Stimulated activated CD8-positive, alpha-beta memory T cell treated with anti-CD3 and anti-CD28 coated beads, Interleukin-7, amount 100 ng/mL, for 24 hours (primary cell): ENCODE data around the gene LCN6.
A peak's percentile ranks its signal among the peaks of the same experiment; 100 is the strongest.

ENCODE experiments used
- DNase-seq: peaks from one replicate; pipeline ENCODE4 v3.0.0-alpha.2; 2020; ENCODE audit warnings: low read depth

The LCN6 gene

DNA sequence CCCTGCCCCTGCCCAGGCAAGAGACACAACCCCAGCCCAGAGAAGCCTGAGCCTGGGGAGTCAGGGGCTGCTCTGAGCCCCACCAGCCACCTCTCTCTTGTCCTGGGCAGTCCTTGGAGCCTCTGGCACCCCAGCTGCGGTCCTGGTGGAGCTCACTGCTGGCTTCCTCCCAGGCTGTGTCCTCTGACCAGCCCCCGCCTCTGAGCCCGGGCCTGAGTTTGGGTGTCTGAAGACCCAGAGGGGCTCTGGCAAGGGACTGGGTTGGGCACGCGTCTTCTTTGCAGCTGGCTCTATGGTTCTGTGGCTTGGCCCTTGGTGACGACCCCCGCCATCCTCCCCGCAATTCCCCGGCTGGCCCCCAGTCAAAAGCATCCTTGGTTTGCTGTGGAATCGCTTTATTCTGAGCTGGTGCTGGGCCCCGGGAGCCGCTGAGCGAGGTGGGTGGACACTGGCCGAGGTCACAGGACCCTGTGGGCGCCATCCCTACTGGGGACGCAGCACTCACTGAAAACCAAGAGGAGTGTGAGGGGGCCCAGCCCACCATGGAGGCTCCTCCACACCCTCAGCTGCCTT is 4.6 kb downstream of the LCN6 start:
- no peak for DNase-seq

DNA sequence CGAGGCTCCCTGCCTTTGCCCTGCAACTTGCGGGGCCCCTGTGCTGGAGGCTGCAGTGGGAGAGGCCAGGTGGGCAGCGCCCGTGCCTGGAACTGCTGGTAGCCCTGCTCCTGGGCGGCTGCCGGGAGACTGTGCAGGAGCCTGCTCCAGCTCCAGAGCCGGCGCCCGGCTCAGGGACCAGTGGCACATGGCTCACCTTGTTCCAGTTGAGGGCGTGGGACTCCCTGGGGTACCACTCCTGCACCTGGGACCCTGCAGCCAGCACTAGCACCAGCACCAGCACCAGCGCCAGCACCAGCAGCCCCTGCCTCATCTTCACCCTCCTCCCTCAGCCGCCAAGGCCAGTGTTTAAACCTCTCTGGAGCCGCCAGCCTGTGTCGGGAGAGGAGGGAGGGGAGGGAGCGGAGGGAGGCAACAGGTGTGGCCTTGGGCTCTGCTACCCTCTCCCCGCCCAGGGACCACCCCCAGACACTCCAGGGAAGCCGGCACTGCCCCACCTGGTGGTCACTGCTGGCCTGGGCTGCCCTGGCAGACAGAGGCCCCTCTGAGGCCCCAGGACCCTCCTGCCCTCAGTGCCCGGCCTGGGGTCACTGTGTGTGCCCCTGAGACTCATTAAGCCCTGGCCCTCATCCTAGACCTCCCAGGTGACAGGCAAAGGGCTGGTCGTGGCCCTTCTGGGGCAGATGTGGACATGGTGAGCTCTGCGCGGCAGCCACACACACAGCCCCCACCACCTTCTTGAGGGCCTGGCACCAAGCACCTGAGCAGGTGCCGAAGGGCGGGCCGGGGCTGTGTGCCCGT is 5.5 kb downstream of the LCN6 start, which contains the start of gene LCN10:
Gene LCN10, minus strand, starts transcription at position 350 of the 801 bp plus-strand sequence. Its CDS starts 37 bp downstream, at position 313.
- no peak for DNase-seq

DNA sequence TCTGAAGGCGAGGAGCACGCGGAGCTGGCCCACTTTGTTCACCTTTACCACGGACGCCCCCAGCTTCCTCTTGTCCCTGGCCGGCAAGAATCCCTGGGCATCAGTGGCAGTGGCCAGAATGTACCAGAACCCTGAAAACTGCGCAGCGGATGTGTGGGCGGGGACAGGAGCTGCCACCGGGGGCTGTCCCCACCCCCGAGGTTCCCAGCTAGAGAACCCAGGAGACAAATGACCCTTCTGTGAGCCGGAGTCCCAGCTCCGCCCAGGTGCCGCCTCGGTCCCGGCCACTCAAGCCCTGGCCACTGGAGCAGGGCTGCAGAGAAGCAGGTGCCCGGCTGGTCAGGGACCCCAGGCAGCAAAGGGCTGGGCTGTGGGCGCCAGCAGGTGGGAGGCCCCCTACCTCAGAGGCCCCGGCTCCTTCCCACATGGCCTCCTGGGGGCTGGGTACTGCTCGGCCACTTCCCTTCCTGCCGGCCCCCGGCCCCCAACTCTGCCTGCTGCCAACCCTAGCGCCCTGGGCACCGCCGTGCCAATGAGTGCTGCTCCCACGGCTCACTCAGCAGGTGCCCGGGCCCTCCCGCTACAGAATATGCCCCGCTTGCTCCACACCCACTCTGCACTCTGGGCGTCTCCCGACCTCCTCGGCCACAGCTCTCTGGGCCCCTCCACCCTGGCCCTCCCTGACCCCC is 6.3 kb downstream of the LCN6 start:
- no peak for DNase-seq

DNA sequence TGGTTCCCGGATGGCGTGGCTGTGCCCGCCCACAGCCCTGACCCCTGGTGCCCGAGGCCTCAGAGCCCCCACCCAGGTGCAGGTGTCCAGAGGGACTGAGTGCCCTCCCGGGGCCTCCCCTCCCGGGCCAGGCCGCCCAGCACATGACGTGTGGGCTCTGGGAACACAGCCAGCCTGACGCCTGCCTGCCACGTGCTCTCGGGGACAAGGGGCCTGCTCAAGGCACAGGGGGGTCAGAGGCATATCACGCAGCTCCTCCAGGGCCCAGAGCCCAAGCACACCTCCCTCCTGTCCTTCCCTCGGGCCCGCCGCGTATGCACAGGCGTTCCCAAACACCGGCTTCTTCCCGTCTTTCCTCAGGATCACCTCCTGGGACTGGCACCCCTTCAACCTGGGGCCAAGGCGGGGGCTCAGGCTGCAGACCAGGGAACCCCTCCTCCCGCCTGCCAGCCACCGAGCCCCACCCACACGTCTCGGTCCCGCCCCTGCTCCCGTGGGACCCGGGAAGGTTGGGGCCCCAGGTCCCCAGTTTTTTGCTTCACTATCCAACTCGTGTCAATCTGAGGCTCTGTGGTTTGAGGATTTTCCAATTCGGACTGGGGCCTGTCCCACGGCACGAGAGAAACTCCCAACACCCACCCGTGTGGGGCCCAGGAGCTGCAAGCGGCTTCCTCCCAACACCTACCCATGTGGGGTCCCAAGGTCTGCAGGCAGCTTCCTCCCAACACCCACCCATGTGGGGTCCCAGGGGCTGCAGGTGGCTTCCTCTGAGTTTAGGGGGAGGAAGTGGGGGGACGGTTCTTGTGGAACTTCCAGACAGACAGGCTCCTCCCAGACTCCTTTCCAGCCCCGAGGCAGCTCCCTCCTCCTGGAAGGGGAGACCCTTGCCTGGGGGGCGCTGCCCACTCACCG is 7.1 kb downstream of the LCN6 start:
- DNase-seq = no peak

DNA sequence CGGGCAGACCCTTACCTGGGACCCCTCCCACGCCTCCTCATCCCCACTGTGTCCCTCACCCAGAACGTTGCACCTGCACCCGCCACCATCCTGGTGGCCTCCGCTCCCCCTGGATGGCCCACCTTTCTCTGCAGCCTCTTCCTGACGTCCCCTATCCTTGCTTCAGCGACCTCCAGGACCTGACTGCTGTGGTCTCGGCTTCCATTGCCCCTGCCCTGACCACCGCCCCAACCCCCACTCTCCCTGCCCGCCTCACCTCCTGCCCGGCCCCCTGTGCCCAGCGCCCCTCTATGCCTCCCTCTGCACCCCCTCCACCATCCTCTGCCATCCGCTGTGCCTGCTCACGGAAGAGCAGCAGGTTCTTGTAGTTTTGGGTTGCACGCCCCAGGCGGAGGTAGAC is 7.8 kb downstream of the LCN6 start:
- DNase-seq = no peak

DNA sequence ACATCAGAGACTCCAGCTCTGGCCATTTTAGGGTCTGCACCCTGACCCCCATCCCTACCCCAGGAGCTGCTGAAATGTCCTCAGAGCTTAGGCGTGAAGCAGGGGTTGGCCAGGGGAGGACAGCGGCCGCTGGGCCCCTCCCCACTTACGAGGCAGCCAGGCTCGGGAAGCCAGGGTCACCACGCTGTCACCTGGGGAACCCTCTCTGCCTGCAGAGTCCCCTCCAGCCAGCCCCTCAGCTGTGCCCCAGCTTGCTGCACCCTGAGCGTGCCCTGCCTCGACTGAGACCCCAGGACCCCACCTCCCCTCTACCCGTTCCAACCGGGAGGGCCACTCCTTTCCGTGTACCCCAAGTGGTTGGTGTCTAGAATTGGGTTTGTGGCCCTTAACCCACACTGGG is 8.3 kb downstream of the LCN6 start:
- no peak for DNase-seq

DNA sequence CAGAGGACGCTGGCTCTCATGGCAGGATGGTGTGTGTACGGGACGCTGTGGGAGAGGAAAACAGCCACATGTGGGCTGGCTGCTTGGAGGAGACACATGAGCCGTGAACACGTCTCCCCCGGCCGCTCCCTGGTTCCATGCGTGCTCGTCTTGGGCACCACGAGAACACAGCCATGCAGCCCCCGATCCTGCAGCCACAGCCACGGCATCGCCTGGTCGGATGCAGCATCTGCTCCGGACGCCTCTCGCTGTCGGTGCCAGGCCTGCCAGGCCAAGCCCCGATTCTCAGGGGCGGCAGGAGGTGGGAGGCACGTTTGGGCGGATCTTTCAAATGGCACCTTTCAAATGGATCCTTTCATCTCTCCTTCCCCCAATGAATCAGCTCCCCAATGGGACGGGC is 8.8 kb downstream of the LCN6 start:
- no peak for DNase-seq

DNA sequence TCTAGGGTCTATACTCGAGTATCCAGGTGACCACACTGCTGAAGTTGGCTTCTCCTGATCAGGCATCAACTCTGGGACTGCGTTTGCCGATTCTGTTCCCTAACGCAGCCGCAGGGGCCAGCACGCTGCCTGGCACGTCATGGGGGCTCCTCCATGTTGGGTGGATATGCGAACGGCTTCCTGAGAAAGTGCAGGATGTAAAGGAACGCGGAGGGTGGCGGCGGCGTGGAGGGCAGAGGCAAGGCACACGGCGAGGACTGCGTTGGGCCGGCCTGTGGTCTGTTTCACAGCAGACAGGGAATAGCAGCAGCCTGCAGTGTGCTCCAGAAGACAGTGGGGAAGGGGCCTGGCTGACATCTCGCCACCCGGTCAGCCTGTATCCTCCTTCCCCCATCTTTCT is 9.4 kb downstream of the LCN6 start:
- DNase-seq = no peak

DNA sequence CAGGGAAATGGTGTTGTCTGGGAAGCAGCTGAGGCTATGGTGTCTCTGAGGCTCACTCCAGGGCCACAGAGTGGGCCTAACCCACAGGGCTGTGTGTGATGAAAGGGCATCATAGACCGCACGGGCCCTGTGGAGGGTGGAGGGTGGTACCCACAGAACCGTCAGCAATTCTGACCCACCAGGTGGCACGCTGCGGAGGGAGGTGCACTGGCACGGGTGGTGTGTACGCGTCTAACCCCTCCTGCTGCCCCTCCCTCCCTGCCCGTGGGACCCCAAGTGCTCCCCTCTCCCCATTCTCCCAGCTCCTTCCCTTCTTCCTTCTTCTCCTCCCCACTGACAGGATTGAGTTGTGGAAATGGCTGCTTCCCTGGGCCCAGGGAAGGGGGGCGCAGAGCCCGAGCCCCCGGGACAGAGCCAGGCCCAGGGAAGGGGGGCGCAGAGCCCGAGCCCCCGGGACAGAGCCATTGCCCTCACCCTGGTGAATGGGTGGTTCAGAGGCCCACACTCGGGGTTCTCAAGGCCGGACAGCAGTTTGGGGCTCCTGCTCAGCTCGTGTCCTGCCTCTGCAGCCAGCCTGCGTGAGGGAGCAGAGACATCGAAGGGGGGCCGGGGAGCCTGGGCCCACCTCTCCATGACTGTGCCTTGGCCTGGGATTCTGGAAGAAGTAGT is 12.4 kb downstream of the LCN6 start:
- no peak for DNase-seq

DNA sequence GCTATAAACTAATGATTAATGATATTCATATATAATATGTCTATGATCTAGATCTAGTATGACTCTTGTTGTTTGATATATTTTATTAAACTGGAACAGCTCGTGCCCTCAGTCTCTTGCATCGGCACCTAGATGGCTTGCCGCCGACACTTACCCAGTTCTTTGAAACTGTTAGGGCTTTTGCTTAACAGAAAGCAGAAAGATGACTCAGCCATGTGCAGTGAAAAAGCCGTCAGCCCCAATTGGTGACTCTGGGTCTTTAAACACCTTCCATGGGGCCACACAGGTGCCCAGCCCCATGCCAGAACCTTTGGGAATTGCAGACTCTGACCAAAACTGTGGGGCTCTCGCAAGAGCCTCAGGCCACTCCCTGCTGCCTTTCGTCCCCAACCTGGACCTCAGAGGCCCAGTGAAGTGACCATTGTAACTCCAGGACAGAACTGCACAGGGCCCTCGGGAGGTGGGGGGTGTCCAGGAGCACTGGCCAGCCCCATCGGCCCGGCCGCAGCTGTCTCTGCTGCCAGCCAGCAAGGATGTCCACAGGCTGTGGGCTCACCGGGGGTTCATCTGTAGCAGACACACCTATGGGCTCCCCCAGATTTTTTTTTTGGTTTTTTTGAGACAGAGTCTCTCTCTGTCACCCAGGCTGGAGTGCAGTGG is 13.4 kb downstream of the LCN6 start:
- DNase-seq = no peak

DNA sequence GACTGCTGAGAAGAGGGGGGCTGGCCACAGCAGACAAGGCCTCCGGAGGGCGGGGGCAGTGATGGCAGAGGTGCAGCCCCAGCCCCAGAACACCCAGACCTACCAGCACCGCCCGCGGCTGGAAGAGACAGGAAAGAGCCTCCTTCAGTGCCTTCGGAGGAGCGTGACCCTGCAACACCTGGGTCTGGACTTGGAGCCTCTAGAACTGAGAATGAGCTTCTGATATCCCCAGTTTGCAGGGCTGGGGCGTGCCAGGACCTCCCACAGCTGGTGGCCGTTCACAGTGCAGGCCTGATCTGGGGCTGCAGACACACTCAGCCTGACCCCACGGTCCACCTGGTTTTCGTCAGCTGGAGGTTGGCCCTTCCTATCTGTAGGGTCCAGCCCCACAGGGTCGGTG is 14.7 kb downstream of the LCN6 start:
- DNase-seq = no peak

DNA sequence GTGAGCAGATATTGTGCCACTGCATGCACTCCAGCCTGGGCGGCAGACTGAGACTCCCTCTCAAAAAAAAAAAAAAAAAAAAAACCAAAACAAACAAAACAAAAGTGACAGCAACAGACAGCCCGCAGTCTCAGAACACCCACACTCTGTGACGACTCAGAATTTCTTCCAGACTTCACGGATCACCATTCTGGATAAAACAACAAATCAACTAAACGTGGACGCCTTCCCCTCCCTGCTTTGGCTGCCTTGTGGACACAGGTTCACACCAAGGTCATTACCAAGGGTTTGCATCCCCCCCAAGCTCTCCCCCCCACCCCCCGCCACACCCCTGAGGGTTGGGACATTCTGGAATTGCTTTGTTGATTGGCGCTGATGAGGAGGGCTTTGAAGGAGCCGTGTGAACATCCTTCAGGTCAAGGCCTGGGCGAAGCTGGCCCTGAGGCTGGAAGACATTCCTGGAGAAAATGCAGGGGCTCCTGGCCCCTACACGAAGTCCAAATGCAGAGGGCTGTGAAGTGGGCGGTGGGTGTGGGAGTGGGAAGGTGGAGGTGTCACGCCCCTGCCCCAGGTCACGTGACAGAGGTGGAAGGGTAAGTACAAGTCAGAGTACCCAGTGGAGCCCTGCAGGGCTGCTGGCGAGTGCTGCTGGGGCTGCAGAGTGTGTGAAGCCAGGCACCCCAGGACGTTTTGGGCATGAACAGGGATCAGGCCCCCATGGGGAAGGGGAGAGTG is 15.7 kb downstream of the LCN6 start:
- no peak for DNase-seq

DNA sequence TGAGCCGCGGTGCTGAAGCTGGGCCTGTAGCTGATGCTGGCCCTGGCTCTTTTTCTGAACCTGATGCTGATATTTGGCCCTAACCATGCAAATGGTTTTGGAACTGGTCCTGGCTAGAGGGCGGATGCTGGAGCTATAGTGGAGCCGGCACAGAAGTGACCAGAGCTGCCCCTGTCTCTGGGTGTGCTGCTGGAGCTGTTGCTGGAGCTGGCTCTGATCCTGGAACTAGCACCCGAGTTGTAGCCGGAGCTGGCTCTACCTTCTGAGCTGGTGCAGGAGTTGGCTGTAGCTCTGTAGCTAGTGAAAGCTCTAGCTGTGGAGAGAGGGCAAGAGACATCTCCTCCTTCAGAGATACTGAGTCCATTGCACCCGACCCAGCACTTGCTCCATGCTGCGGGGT is 18.4 kb downstream of the LCN6 start:
- no peak for DNase-seq

DNA sequence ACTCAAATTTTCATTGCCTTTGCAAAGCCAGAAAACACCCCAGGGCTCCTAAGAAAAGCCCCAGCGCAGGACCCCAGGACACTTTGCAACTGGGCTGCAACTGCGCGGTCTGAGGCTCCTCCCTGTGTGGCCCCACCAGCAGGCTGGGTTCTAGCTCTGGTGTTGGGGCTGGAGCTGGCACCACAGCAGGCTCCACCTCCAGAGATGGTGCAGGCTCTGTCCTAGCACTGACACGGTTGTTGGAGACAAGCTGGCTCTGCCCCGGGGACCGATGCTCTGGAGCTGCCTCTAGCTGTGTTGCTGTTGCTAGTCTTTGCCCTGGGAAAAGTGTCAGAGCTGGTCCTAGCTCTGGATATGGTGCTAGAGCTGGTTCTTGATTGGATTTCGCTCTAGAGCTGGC is 19.2 kb downstream of the LCN6 start:
- DNase-seq = no peak

DNA sequence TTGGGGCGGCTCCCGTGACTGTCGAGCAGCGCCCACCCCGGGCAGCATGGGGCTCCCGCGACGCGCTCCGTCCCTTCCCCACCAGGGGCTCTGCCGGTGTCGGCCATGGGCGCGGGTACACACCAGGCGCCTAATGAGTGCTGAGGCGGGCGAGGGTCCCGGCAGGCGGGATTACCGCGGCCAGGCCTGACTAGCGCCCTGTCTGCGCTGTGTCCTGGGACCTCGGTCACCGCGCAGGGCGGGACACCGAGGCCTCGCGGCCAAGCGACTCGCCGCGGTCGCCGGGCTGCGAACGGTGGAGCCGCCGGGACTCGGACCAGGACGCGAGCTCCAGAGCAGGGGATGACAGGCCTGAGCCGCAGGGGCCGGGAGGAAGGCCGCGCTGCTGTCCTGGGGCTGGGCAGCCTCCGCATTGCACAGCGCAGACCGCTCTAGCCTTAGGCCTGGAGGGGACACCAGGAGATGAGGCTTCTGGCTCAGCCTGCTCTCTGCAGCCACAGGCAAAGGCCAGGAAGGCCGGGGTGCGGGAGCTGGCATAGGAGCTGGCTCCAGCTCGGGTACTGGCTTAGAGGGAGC is 19.7 kb downstream of the LCN6 start:
- no peak for DNase-seq

DNA sequence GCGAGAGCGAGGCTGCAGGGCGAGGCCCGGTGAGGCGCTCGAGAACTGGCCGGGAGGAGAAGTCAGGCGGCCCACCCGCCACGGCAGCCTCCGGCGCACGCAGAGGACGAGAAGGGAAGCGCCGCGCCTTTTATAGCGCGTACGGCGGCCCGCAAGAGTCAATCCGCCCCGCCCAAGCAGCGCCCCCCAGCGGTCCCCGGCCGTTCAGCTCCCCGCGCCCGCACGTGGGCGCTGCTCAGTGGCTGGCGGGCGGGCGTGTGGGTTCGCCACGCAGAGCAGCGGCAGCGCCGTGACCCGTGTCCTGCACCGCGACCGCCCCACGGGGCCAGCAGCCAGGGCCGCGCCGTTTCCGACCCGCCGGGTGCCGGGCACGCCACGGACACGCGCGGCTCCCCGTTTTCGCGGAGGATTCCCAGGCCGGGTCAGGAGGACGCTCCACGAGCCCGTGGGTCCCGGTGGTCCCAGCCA is 20.2 kb downstream of the LCN6 start:
- peak; percentile 81 for DNase-seq

DNA sequence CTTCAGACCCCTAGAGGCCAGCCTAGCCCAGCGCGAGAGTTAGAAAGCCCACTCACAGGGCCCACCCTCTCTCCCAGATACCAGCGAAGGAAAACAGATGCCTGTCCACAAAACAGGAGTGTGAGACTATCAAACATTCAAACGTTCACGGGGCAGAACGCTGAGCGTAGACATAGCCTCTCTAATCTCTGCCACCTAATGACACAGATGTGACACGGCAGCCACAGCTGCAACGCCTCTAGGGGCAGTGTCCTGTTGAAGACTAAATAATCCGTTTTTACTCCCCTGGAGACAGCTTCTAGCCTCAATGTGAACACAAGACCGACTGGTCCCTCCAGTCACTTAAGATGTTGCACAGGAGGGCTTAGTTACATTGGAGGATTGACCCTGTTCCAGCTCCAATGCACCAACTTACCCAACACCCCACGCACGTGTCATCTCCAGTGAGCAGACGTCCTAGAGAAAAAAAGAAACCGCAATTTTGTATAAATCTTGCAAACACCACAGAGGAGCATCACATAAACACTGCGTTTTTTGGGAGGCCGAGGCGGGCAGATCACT is 21.6 kb downstream of the LCN6 start:
- DNase-seq = no peak

DNA sequence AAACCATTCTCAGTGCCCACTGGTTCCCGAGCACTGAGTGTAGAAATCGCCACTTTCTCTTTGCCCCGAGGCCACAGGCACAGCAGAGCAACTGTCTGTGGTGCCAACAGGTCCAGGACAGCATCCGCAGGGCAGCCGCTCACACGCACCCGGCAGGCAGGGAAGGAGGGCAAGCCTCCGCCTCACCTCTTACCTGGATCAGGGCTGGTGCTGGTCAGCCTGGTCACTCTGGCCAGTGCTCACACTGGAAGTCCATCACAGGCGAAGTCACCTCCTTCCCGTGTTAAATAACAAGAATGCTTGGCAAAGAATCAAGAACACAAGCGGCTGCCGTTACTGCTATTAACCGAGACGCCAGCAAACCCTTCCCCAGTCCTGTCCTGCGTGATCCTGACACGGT is 22.2 kb downstream of the LCN6 start:
- no peak for DNase-seq

DNA sequence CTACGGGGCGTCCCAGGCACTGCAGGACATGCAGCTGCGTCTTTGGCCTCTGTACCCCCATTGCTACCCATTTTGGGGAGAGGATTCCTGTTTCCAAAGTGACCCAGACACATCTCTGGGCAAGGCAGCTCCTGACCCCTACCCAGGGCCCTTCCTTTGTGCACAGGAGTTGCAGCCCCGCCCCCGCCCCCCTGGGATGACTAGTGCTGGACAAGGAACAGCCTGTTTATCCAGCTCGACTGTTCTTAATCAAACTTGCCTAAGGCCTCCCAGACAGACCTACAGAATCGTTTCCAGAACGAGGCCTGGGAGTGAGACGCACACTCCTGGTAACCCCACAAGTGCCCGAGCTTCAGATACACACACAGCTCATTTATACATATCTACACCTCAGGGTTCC is 22.7 kb downstream of the LCN6 start:
- DNase-seq = no peak

DNA sequence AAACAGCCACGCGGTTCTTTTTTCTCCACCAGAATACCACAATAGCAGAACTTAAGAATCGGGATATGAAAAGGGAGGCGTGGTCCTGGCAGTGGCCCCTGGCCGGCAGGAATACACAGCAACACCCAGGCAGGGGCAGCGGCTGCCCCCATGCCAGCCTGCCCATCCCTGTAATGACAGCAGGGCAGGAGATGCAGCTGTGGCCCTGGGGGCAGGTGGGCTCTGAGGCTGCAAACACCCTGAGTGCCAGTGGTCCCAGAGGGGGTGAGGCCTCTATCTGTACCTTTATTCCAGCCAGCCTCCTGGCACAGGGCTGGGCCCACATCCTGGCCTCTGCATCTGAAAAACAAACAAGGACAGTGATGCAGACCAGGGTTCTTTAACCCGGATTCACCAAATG is 23.6 kb downstream of the LCN6 start:
- DNase-seq = no peak
